ENCODE results near the gene VWA1. TPM values are rescaled to one million over a fixed set of nuclear protein-coding genes. Genes with fewer than 3 reads are reported as not detected.
"Not testable (repeated sequence)": the region's sequence is repeated elsewhere in the genome, so short reads cannot be mapped to it uniquely, and the experiment has no call there.

Gene VWA1
- total RNA-seq, 1 donor from 2014 or later, result 2.4 TPM

DNA sequence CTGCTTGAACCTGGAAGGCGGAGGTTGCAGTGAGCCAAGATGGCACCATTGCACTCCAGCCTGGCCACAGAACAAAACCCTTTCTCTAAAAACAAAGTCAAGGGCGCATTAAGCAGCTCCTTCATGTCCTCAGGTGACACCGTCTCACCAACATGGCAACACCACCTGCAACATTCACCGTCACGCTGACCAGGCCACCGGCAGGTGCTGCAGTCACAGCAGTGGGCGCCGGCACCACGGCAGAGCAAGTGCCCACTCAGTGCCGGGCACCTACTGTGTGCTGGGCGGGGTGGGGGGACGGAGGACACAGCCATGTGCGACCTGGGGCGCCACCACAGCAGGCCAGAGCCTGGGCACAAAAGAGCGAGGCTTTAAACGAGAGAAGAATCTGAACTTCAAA lies 48.2 kb downstream of the VWA1 start:
- H3K9me3 Mint-ChIP-seq, result no peaks in the 10 kb centered on the region
- no peak for DNase-seq (ENCODE audit: low spot score)
- Histone ChIP-seq H3K9me3 (ENCODE audit: low read depth) (no peaks in the 10 kb centered on the region), H3K4me2 (no peak overlapping the region), H2AFZ (replicated peaks) (no peak overlapping the region), H3K4me1 (no peaks in the 10 kb centered on the region), H3K9ac (no peak overlapping the region), H3K27me3 (no peaks in the 10 kb centered on the region), H3K79me2 (ENCODE audit: low read depth) (no peaks in the 10 kb centered on the region), H4K20me1 (ENCODE audit: low read depth) (no peaks in the 10 kb centered on the region), H3K36me3 (no peaks in the 10 kb centered on the region), H3K27ac (no peak overlapping the region), H3K4me3 (no peak overlapping the region), H3F3A (ENCODE audit: low read depth) (no peaks in the 10 kb centered on the region)
- no peak for TF ChIP-seq EZH2 (IDR thresholded peaks at IDR 0.05)
- TF ChIP-seq, protein P1, sequence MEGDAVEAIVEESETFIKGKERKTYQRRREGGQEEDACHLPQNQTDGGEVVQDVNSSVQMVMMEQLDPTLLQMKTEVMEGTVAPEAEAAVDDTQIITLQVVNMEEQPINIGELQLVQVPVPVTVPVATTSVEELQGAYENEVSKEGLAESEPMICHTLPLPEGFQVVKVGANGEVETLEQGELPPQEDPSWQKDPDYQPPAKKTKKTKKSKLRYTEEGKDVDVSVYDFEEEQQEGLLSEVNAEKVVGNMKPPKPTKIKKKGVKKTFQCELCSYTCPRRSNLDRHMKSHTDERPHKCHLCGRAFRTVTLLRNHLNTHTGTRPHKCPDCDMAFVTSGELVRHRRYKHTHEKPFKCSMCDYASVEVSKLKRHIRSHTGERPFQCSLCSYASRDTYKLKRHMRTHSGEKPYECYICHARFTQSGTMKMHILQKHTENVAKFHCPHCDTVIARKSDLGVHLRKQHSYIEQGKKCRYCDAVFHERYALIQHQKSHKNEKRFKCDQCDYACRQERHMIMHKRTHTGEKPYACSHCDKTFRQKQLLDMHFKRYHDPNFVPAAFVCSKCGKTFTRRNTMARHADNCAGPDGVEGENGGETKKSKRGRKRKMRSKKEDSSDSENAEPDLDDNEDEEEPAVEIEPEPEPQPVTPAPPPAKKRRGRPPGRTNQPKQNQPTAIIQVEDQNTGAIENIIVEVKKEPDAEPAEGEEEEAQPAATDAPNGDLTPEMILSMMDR (IDR thresholded peaks at IDR 0.05), result no peak
- no peak for TF ChIP-seq EZH2phosphoT487 (IDR thresholded peaks at IDR 0.05)
- no peak overlapping the region for H3K27ac Mint-ChIP-seq
- no peaks in the 10 kb centered on the region for H3K4me1 Mint-ChIP-seq
- peaks cover 8% of the 10 kb centered on the region for H3K36me3 Mint-ChIP-seq
- H3K4me3 Mint-ChIP-seq, result no peak overlapping the region
- H3K27me3 Mint-ChIP-seq (ENCODE audit: insufficient read depth, low read depth), result peaks cover 2% of the 10 kb centered on the region

DNA sequence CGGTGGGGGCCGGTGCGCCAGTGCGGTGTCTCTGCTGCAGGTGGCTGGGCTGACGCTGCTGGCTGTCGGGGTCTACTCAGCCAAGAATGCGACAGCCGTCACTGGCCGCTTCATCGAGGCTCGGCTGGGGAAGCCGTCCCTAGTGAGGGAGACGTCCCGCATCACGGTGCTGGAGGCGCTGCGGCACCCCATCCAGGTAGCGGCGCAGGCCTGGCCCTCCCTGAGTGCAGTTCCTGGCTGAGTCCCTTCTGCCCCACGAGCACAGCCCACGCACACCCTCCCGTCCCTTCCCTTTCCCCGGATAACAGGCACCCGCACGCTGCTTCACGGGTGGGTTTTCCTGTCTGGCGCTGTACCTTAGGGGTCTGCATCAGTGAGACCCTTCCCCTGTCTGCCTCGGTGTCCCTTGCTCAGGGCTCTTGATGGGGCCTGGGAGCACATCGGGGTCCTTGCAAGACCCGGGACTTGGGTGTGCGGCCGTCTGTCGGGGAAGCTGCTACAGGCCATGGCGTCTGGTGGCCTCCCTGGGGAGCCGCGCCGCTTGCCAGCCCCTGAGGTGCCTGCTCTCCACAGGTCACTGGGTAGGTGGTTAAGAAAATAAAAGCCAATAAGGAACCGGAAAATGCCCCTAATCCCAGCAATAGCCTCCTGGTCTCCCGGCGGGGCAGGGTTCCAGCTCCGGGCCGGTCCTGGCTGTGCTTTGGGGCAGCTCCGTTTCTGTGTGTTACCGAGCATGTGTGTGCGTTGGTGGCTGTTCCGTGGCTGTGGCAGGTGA lies 49.7 kb downstream of the VWA1 start:
- not testable (repeated sequence) for H3K9me3 ChIP-seq (ENCODE audit: low read depth); H3K4me2 ChIP-seq; DNase-seq (ENCODE audit: low spot score); H2AFZ ChIP-seq (replicated peaks); H3K4me1 ChIP-seq; H3K4me3 Mint-ChIP-seq; H3K27me3 Mint-ChIP-seq (ENCODE audit: insufficient read depth, low read depth); H3K36me3 Mint-ChIP-seq; H3K4me3 ChIP-seq; H3K79me2 ChIP-seq (ENCODE audit: low read depth); H3K36me3 ChIP-seq; H3K27ac Mint-ChIP-seq; H3K9me3 Mint-ChIP-seq; H3F3A ChIP-seq (ENCODE audit: low read depth); H3K27ac ChIP-seq; H3K9ac ChIP-seq; H3K27me3 ChIP-seq; H4K20me1 ChIP-seq (ENCODE audit: low read depth); H3K4me1 Mint-ChIP-seq

DNA sequence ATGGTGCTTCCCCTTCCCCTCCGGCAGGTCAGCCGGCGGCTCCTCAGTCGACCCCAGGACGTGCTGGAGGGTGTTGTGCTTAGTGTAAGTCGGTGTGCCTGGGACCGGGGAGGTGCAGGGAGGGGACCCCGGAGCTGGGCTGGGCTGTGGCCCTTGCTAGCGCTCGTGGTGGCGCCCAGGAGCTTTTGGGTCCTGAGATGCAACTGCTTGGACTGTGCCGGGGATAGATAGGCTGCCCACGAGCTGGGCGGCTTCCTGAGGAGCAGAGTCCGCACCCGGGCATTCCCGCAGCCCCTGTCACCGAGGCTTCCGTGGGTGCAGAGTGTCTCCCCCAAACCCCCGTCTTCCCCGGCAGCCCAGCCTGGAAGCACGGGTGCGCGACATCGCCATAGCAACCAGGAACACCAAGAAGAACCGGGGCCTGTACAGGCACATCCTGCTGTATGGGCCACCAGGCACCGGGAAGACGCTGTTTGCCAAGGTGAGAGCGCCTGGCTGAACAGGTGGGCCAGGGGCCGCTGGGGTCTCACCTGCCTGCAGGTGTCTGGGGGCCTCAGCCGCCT lies 50.3 kb downstream of the VWA1 start:
- H3K4me1 ChIP-seq; H3F3A ChIP-seq (ENCODE audit: low read depth); H2AFZ ChIP-seq (replicated peaks); H3K4me3 ChIP-seq; H3K27me3 ChIP-seq; DNase-seq (ENCODE audit: low spot score); H3K9ac ChIP-seq; H3K36me3 ChIP-seq; H3K9me3 ChIP-seq (ENCODE audit: low read depth); H3K4me3 Mint-ChIP-seq; H3K4me2 ChIP-seq; H4K20me1 ChIP-seq (ENCODE audit: low read depth); H3K36me3 Mint-ChIP-seq; H3K27ac Mint-ChIP-seq; H3K4me1 Mint-ChIP-seq; H3K9me3 Mint-ChIP-seq; H3K79me2 ChIP-seq (ENCODE audit: low read depth); H3K27ac ChIP-seq; H3K27me3 Mint-ChIP-seq (ENCODE audit: insufficient read depth, low read depth): not testable (repeated sequence)

DNA sequence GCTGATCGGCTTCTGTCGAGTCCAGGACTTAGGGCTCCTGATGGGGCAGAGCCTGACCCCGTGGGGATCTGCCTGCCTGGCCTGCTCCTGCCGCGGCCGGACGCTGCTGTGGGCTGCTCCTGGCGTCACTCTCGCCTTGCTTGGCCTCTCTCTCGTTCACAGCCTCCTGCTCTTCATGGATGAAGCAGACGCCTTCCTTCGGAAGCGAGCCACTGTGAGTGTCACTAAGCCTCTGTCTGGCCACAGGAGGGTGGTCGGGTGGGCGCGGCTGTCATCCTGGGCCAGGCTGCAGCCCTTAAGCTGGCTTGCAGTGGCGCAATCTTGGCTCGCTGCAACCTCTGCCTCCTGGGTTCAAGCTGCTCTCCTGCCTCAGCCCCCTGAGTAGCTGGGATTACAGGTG lies 52.2 kb downstream of the VWA1 start:
- H3K36me3 ChIP-seq, result no peaks in the 10 kb centered on the region

More for the DNA sequence above, 52.2 kb downstream of the VWA1 start:
- Histone ChIP-seq H2AFZ (replicated peaks) (no peak overlapping the region), H3F3A (ENCODE audit: low read depth) (no peaks in the 10 kb centered on the region), H3K4me1 (no peaks in the 10 kb centered on the region), H3K9ac (no peak overlapping the region), H3K27me3 (no peaks in the 10 kb centered on the region), H3K9me3 (ENCODE audit: low read depth) (no peaks in the 10 kb centered on the region), H3K4me2 (no peak overlapping the region), H3K27ac (no peak overlapping the region), H3K4me3 (no peak overlapping the region), H3K79me2 (ENCODE audit: low read depth) (no peaks in the 10 kb centered on the region), H4K20me1 (ENCODE audit: low read depth) (no peaks in the 10 kb centered on the region)
- TF ChIP-seq EZH2phosphoT487 (IDR thresholded peaks at IDR 0.05), result no peak
- TF ChIP-seq EZH2 (IDR thresholded peaks at IDR 0.05), result no peak
- TF ChIP-seq, protein P1 (IDR thresholded peaks at IDR 0.05), result no peak
- H3K27me3 Mint-ChIP-seq (ENCODE audit: insufficient read depth, low read depth), result no peaks in the 10 kb centered on the region
- no peak overlapping the region for H3K27ac Mint-ChIP-seq
- no peaks in the 10 kb centered on the region for H3K4me1 Mint-ChIP-seq
- peaks cover 6% of the 10 kb centered on the region for H3K9me3 Mint-ChIP-seq
- no peak for DNase-seq (ENCODE audit: low spot score)
- H3K36me3 Mint-ChIP-seq, result peaks cover 16% of the 10 kb centered on the region
- no peak overlapping the region for H3K4me3 Mint-ChIP-seq
